Smooth muscle cell (in vitro differentiated cells): ENCODE measurements around the gene DVL2. TPM values are rescaled to one million over a fixed set of nuclear protein-coding genes. Genes with fewer than 3 reads are reported as not detected.

Experiments
- DNase-seq: peaks from one replicate; lab custom pipeline; 2025; ENCODE audit not compliant: unreplicated experiment; lab: John Stamatoyannopoulos, UW
- H2AFZ ChIP-seq: fragments of 200-600 bp; sonication (generic); 2 replicates; pipeline ENCODE4 v1.6.0; 2016; ENCODE audit warnings: antibody characterized with exemption, low read depth, mild to moderate bottlenecking
- H3F3A ChIP-seq: fragments of 200-600 bp; sonication (generic); 2 replicates; pipeline ENCODE4 v1.6.0; 2017; ENCODE audit warnings: antibody characterized with exemption, low read depth
- H3K27ac ChIP-seq: fragments of 200-600 bp; sonication (generic); 2 replicates; pipeline ENCODE4 v1.5.1; 2016; ENCODE audit warnings: low read depth, mild to moderate bottlenecking
- H3K27me3 ChIP-seq: fragments of 200-600 bp; sonication (generic); 2 replicates; pipeline ENCODE4 v1.6.1; 2016; ENCODE audit warnings: low read depth, mild to moderate bottlenecking
- H3K36me3 ChIP-seq: fragments of 200-600 bp; sonication (generic); 2 replicates; pipeline ENCODE4 v1.5.1; 2016; ENCODE audit warnings: low read depth
- H3K4me1 ChIP-seq: fragments of 200-600 bp; sonication (generic); 2 replicates; pipeline ENCODE4 v1.5.1; 2016; ENCODE audit warnings: low read depth
- H3K4me2 ChIP-seq: fragments of 200-600 bp; sonication (generic); 2 replicates; pipeline ENCODE4 v1.6.0; 2016; ENCODE audit warnings: mild to moderate bottlenecking
- H3K4me3 ChIP-seq: fragments of 200-600 bp; sonication (generic); 2 replicates; pipeline ENCODE4 v1.5.1; 2016; ENCODE audit warnings: mild to moderate bottlenecking
- H3K79me2 ChIP-seq: fragments of 200-600 bp; sonication (generic); 2 replicates; pipeline ENCODE4 v1.6.0; 2016; ENCODE audit warnings: low read depth, mild to moderate bottlenecking
- H3K9ac ChIP-seq: fragments of 200-600 bp; sonication (generic); 2 replicates; pipeline ENCODE4 v1.6.0; 2016; ENCODE audit warnings: low read depth
- H3K9me3 ChIP-seq: fragments of 200-600 bp; sonication (generic); replicated peaks from 2 replicates; pipeline ENCODE4 v1.5.1; 2016; ENCODE audit warnings: low read depth
- H4K20me1 ChIP-seq: fragments of 200-600 bp; sonication (generic); 2 replicates; pipeline ENCODE4 v1.6.0; 2016; ENCODE audit warnings: low read depth
- CTCF ChIP-seq: fragments of 200-600 bp; sonication (generic); IDR thresholded peaks from 2 replicates; pipeline ENCODE4 v1.5.1; 2017; ENCODE audit warnings: borderline replicate concordance, mild to moderate bottlenecking, antibody characterized with exemption; ENCODE audit not compliant: insufficient read depth, poor library complexity, severe bottlenecking
- WGBS: methylation state at CpG from one replicate; pipeline ENCODE4 v1.1.7; 2016; ENCODE audit warnings: low lambda C conversion rate; 5-methylcytosine and 5-hydroxymethylcytosine counted together
- polyA plus RNA-seq: library from polyadenylated mRNA; unstranded; fragments of >200 nt; fragmentation: Nextera tagmentation; extraction: Ambion mirVana; gene quantifications from 2 replicates; pipeline ENCODE4 v1.2.1, GENCODE V29; 2016
- total RNA-seq: library from RNA; depleted of rRNA; stranded (reverse); fragments of >200 nt; gene quantifications from 2 replicates; pipeline ENCODE4 v1.2.3, GENCODE V29; 2014

The DVL2 gene
- total and polyA plus RNA-seq, 2 experiments from 2014 or later: 31.8 to 49.6 TPM

- Histone ChIP-seq H3K27me3 (no peaks in the 10 kb centered on the region), H3K9ac (peak overlapping the region; percentile 99), H3K4me3 (peak overlapping the region; percentile 82), H3K9me3 (no peaks in the 10 kb centered on the region), H3K4me2 (peak overlapping the region; percentile 84), H3K4me1 (peaks cover 19% of the 10 kb centered on the region), H2AFZ (peak overlapping the region; percentile 82), H3K36me3 (no peaks in the 10 kb centered on the region), H4K20me1 (no peaks in the 10 kb centered on the region), H3K27ac (peak overlapping the region; percentile 95), H3K79me2 (peaks cover 57% of the 10 kb centered on the region), H3F3A (peaks cover 27% of the 10 kb centered on the region)
- DNase-seq: no peak
- WGBS: 54% methylated on average over 2 of the region's 2 CpGs
- no peak for TF ChIP-seq CTCF
Measured at GRCh38 chr17:7243453-7243729, 9.1 kb upstream of the DVL2 start.

- DNase-seq: peak; percentile 85
- peak overlapping the region; percentile 95 for H3K27ac ChIP-seq
- H3F3A ChIP-seq: peaks cover 27% of the 10 kb centered on the region
- peaks cover 19% of the 10 kb centered on the region for H3K4me1 ChIP-seq
- no peak for TF ChIP-seq CTCF
- H4K20me1 ChIP-seq: no peaks in the 10 kb centered on the region
- H3K36me3 ChIP-seq: no peaks in the 10 kb centered on the region
- peak overlapping the region; percentile 82 for H2AFZ ChIP-seq
- no peaks in the 10 kb centered on the region for H3K27me3 ChIP-seq
- peak overlapping the region; percentile 99 for H3K9ac ChIP-seq
- 2% methylated on average over 42 of the region's 49 CpGs for WGBS
- H3K4me2 ChIP-seq: peak overlapping the region; percentile 84
- peak overlapping the region; percentile 82 for H3K4me3 ChIP-seq
- H3K9me3 ChIP-seq: no peaks in the 10 kb centered on the region
- H3K79me2 ChIP-seq: peaks cover 54% of the 10 kb centered on the region
Measured at GRCh38 chr17:7242717-7243452, 8.6 kb upstream of the DVL2 start.

- Histone ChIP-seq H2AFZ (peak within 1 kb of the TSS; percentile 82), H3K4me2 (peak within 1 kb of the TSS; percentile 84), H4K20me1 (peaks cover 6% of the 10 kb centered on the region), H3K4me1 (peaks cover 24% of the 10 kb centered on the region), H3K79me2 (peaks cover 52% of the 10 kb centered on the region), H3K9me3 (no peaks in the 10 kb centered on the region), H3K9ac (peak within 1 kb of the TSS; percentile 99), H3K27me3 (no peaks in the 10 kb centered on the region), H3F3A (peaks cover 30% of the 10 kb centered on the region), H3K27ac (peak within 1 kb of the TSS; percentile 95), H3K36me3 (no peaks in the 10 kb centered on the region), H3K4me3 (peak within 1 kb of the TSS; percentile 82)
- WGBS: under 1% methylated on average over 48 of the region's 62 CpGs
- DNase-seq: peak; percentile 90
- no peak for TF ChIP-seq CTCF
Measured at GRCh38 chr17:7241783-7242716, 7.7 kb upstream of the DVL2 start, which contains the start of gene GABARAP. GABARAP (minus strand) TSS chr17:7242449; CDS start chr17:7242330, 119 bp downstream.
